Panc1 (cell line): ENCODE data around the gene HAT1. TPM values are rescaled to one million over a fixed set of nuclear protein-coding genes. Genes with fewer than 3 reads are reported as not detected.

ENCODE experiments used
- ATAC-seq: fragments of 200-7000 bp; cut with Tn5 transposase; 2 replicates; pipeline ENCODE4 v1.9.1; 2020; ENCODE audit warnings: mild to moderate bottlenecking, moderate library complexity
- BruUV-seq: library from RNA; stranded (reverse); fragments of 400-500 nt; replicated peaks from 2 replicates; lab custom pipeline; 2021; lab: Mats Ljungman, UMichigan
- CTCF ChIA-PET: fragments of 300-600 bp; sonication (Branson Sonifier 250); formaldehyde crosslinking; loops from one replicate; lab custom pipeline; 2022; ENCODE audit warnings: antibody characterized with exemption; lab: Charles Lee
- POLR2A ChIA-PET: fragments of 300-600 bp; sonication (Branson Sonifier 250); formaldehyde crosslinking; loops from one replicate; lab custom pipeline; 2022; ENCODE audit warnings: antibody characterized with exemption; lab: Charles Lee
- DNase-seq: peaks from one replicate; pipeline ENCODE4 v3.0.0-alpha.2; 2010; ENCODE audit warnings: low read depth, low spot score
- H3K27ac ChIP-seq: 2 replicates; pipeline ENCODE4 v1.5.1; 2011; ENCODE audit warnings: mild to moderate bottlenecking, low read length, inconsistent platforms
- H3K27me3 ChIP-seq: fragments of 200-500 bp; sonication (Bioruptor generic); 2 replicates; pipeline ENCODE4 v1.6.0; 2014; ENCODE audit warnings: low read length, inconsistent platforms; ENCODE audit not compliant: control insufficient read depth, insufficient read depth
- H3K36me3 ChIP-seq: fragments of 200-500 bp; sonication (Bioruptor generic); 2 replicates; pipeline ENCODE4 v1.5.1; 2014; ENCODE audit warnings: inconsistent platforms, mild to moderate bottlenecking, low read length, moderate library complexity; ENCODE audit not compliant: control insufficient read depth, insufficient read depth
- H3K4me1 ChIP-seq: 2 replicates; pipeline ENCODE4 v1.5.1; 2011; ENCODE audit warnings: inconsistent platforms, mild to moderate bottlenecking, low read length, moderate library complexity; ENCODE audit not compliant: control insufficient read depth, insufficient read depth
- H3K4me3 ChIP-seq, 2 experiments: 2 replicates each; pipeline ENCODE4 v1.5.1; 2011 to 2012; ENCODE audit warnings: low read depth in 2 of 2, low read length in 2 of 2, mild to moderate bottlenecking in 2 of 2, inconsistent platforms in 1 of 2, moderate library complexity in 1 of 2
- H3K9me3 ChIP-seq: fragments of 200-500 bp; sonication (Bioruptor generic); 2 replicates; pipeline ENCODE4 v1.5.1; 2014; ENCODE audit warnings: low read depth, mild to moderate bottlenecking, inconsistent platforms, low read length, moderate library complexity; ENCODE audit not compliant: control insufficient read depth, insufficient read depth
- CTCF ChIP-seq: fragments of 450-650 bp; IDR thresholded peaks from 2 replicates; pipeline ENCODE4 v1.5.1; 2017; ENCODE audit warnings: mild to moderate bottlenecking
- POLR2AphosphoS5 ChIP-seq: IDR thresholded peaks from 2 replicates; pipeline ENCODE4 v1.6.1; 2012; ENCODE audit warnings: mild to moderate bottlenecking, low read depth, low read length, moderate library complexity
- SIN3A ChIP-seq: IDR thresholded peaks from 2 replicates; pipeline ENCODE4 v1.6.1; 2012; ENCODE audit warnings: low read depth, mild to moderate bottlenecking, low read length, moderate library complexity, borderline replicate concordance; ENCODE audit not compliant: insufficient read depth
- TCF7L2 ChIP-seq: IDR thresholded peaks from 2 replicates; pipeline ENCODE4 v1.6.1; 2011; ENCODE audit warnings: mild to moderate bottlenecking, low read depth, low read length, inconsistent platforms
- in situ Hi-C: cut with HindIII; loops from 2 replicates; pipeline ENCODE4 v1.10.0; 2016; ENCODE audit warnings: low sequenced_read_pairs, low pct_unique_long_range_greater_than_20kb
- intact Hi-C: fragments of 100-400 bp; cut with micrococcal nuclease; formaldehyde crosslinking; loops from one replicate; pipeline ENCODE4 v1.10.0; 2022; ENCODE audit not compliant: unreplicated experiment
- total RNA-seq: library from RNA; stranded (reverse); gene quantifications from one replicate; pipeline ENCODE4 v1.2.1, GENCODE V29; 2021; ENCODE audit not compliant: unreplicated experiment
- TF ChIP-seq, protein P1 (sequence below), 2 experiments: IDR thresholded peaks; 2 replicates each; pipeline ENCODE4 v1.6.1; 2011 to 2012; ENCODE audit warnings: low read depth in 2 of 2, control low read depth in 1 of 2, low read length in 1 of 2, mild to moderate bottlenecking in 1 of 2, moderate library complexity in 1 of 2; ENCODE audit not compliant: insufficient read depth in 1 of 2

HAT1 gene
- total RNA-seq, 1 experiment from 2014 or later, result 74.7 TPM

- Histone ChIP-seq H3K27ac (no peak overlapping the region), H3K36me3 (peaks cover 20% of the 10 kb centered on the region), H3K4me3 (no peak overlapping the region), H3K4me1 (no peaks in the 10 kb centered on the region), H3K27me3 (no peaks in the 10 kb centered on the region), H3K9me3 (no peaks in the 10 kb centered on the region)
- BruUV-seq, result no TSS peak
- DNase-seq, result no peak
- intact Hi-C loops, result no loop called here
- in situ Hi-C loops, result no loop called here
- no peak for ATAC-seq
- CTCF ChIA-PET, result no interaction called here
- POLR2A ChIA-PET, result no interaction called here
- no peak for TF ChIP-seq CTCF
- TF ChIP-seq POLR2AphosphoS5, result no peak
- TF ChIP-seq, protein P1, sequence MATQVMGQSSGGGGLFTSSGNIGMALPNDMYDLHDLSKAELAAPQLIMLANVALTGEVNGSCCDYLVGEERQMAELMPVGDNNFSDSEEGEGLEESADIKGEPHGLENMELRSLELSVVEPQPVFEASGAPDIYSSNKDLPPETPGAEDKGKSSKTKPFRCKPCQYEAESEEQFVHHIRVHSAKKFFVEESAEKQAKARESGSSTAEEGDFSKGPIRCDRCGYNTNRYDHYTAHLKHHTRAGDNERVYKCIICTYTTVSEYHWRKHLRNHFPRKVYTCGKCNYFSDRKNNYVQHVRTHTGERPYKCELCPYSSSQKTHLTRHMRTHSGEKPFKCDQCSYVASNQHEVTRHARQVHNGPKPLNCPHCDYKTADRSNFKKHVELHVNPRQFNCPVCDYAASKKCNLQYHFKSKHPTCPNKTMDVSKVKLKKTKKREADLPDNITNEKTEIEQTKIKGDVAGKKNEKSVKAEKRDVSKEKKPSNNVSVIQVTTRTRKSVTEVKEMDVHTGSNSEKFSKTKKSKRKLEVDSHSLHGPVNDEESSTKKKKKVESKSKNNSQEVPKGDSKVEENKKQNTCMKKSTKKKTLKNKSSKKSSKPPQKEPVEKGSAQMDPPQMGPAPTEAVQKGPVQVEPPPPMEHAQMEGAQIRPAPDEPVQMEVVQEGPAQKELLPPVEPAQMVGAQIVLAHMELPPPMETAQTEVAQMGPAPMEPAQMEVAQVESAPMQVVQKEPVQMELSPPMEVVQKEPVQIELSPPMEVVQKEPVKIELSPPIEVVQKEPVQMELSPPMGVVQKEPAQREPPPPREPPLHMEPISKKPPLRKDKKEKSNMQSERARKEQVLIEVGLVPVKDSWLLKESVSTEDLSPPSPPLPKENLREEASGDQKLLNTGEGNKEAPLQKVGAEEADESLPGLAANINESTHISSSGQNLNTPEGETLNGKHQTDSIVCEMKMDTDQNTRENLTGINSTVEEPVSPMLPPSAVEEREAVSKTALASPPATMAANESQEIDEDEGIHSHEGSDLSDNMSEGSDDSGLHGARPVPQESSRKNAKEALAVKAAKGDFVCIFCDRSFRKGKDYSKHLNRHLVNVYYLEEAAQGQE (IDR thresholded peaks at IDR 0.05; ENCODE audit: insufficient read depth in 1 of 2, low read depth in 2 of 2, low read length in 1 of 2), result no peak
- TF ChIP-seq TCF7L2, result no peak
- TF ChIP-seq SIN3A, result no peak
Observed at GRCh38 chr2:171968509-171968908, 46.2 kb downstream of the HAT1 start.

- Histone ChIP-seq H3K27me3 (no peaks in the 10 kb centered on the region), H3K36me3 (peaks cover 2% of the 10 kb centered on the region; the same call in 1 of the 2 replicates), H3K4me3 (no peak overlapping the region), H3K9me3 (no peaks in the 10 kb centered on the region), H3K4me1 (no peaks in the 10 kb centered on the region), H3K27ac (no peak overlapping the region)
- no TSS peak for BruUV-seq
- intact Hi-C loops (no loop called here), in situ Hi-C loops (no loop called here)
- DNase-seq (no peak), ATAC-seq (0 out of 2 replicates have a peak, but pooled peaks have one; percentile 38)
- ChIA-PET CTCF (no interaction called here), POLR2A (no interaction called here)
- TF ChIP-seq, protein P1 (IDR thresholded peaks at IDR 0.05; ENCODE audit: insufficient read depth in 1 of 2, low read depth in 2 of 2, low read length in 1 of 2), result no peak
- TF ChIP-seq TCF7L2 (no peak), POLR2AphosphoS5 (no peak), SIN3A (no peak), CTCF (no peak)
Observed at GRCh38 chr2:171972329-171972982, 50.2 kb downstream of the HAT1 start.
